ENCODE measurements around the gene CKLF.

The CKLF gene

GRCh38 chr16:66568355-66568754 lies 16.0 kb downstream of the CKLF start:
- in situ Hi-C loops (cut with MboI; ENCODE audit: low sequenced_read_pairs) = no loop called here

- in situ Hi-C loops (cut with MboI; ENCODE audit: low sequenced_read_pairs) = no loop called here
These were observed 16.8 kb downstream of the CKLF start for GRCh38 chr16:66569131-66569530.

GRCh38 chr16:66569827-66570405 lies 17.5 kb downstream of the CKLF start:
- in situ Hi-C loops (cut with MboI; ENCODE audit: low sequenced_read_pairs) = no loop called here

- in situ Hi-C loops (cut with MboI; ENCODE audit: low sequenced_read_pairs) = no loop called here
These were observed 20.0 kb downstream of the CKLF start for GRCh38 chr16:66572356-66572755.

- in situ Hi-C loops (cut with MboI; ENCODE audit: low sequenced_read_pairs) = no loop called here
These were observed 21.7 kb downstream of the CKLF start for GRCh38 chr16:66574081-66574480.

GRCh38 chr16:66574531-66574930 lies 22.2 kb downstream of the CKLF start:
- in situ Hi-C loops (cut with MboI; ENCODE audit: low sequenced_read_pairs) = no loop called here

- in situ Hi-C loops (cut with MboI; ENCODE audit: low sequenced_read_pairs) = loop anchor here (25.0 kb wide), 1 partner anchor 163 kb away; no protein-coding TSS in a partner anchor
These were observed 22.7 kb downstream of the CKLF start for GRCh38 chr16:66575060-66575459.

GRCh38 chr16:66576296-66576695 lies 23.9 kb downstream of the CKLF start:
- in situ Hi-C loops (cut with MboI; ENCODE audit: low sequenced_read_pairs) = loop anchor here (25.0 kb wide), 1 partner anchor 164 kb away; no protein-coding TSS in a partner anchor

GRCh38 chr16:66578651-66579531 lies 26.5 kb downstream of the CKLF start, which contains the start of gene CMTM2:
CMTM2 (plus strand) TSS chr16:66579463; CDS start chr16:66579608, 145 bp downstream.
- in situ Hi-C loops (cut with MboI; ENCODE audit: low sequenced_read_pairs) = loop anchor here (25.0 kb wide), 1 partner anchor 167 kb away; no protein-coding TSS in a partner anchor

- in situ Hi-C loops (cut with MboI; ENCODE audit: low sequenced_read_pairs) = loop anchor here (25.0 kb wide), 1 partner anchor 168 kb away; no protein-coding TSS in a partner anchor
These were observed 28.3 kb downstream of the CKLF start for GRCh38 chr16:66580605-66581209.

- in situ Hi-C loops (cut with MboI; ENCODE audit: low sequenced_read_pairs) = loop anchor here (25.0 kb wide), 1 partner anchor 169 kb away; no protein-coding TSS in a partner anchor
These were observed 29.0 kb downstream of the CKLF start for GRCh38 chr16:66581246-66581952.

GRCh38 chr16:66585481-66586239 lies 33.3 kb downstream of the CKLF start:
- in situ Hi-C loops (cut with MboI; ENCODE audit: low sequenced_read_pairs) = loop anchor here (25.0 kb wide), 1 partner anchor 173 kb away; no protein-coding TSS in a partner anchor

GRCh38 chr16:66587881-66588600 lies 35.7 kb downstream of the CKLF start:
- in situ Hi-C loops (cut with MboI; ENCODE audit: low sequenced_read_pairs) = loop anchor here (25.0 kb wide), 1 partner anchor 176 kb away; no protein-coding TSS in a partner anchor

- in situ Hi-C loops (cut with MboI; ENCODE audit: low sequenced_read_pairs) = loop anchor here (25.0 kb wide), 1 partner anchor 177 kb away; no protein-coding TSS in a partner anchor
These were observed 36.8 kb downstream of the CKLF start for GRCh38 chr16:66588981-66589713.

- in situ Hi-C loops (cut with MboI; ENCODE audit: low sequenced_read_pairs) = loop anchor here (25.0 kb wide), 1 partner anchor 178 kb away; no protein-coding TSS in a partner anchor
These were observed 37.9 kb downstream of the CKLF start for GRCh38 chr16:66590322-66590721.

GRCh38 chr16:66591018-66591417 lies 38.6 kb downstream of the CKLF start:
- in situ Hi-C loops (cut with MboI; ENCODE audit: low sequenced_read_pairs) = loop anchor here (25.0 kb wide), 1 partner anchor 179 kb away; no protein-coding TSS in a partner anchor

- in situ Hi-C loops (cut with MboI; ENCODE audit: low sequenced_read_pairs) = loop anchor here (25.0 kb wide), 1 partner anchor 180 kb away; no protein-coding TSS in a partner anchor
These were observed 39.9 kb downstream of the CKLF start for GRCh38 chr16:66592241-66592640.

- in situ Hi-C loops (cut with MboI; ENCODE audit: low sequenced_read_pairs) = loop anchor here (25.0 kb wide), 1 partner anchor 181 kb away; no protein-coding TSS in a partner anchor
These were observed 40.4 kb downstream of the CKLF start for GRCh38 chr16:66592814-66593213.
